OCI-LY3 (cell line): ENCODE data around the gene EVA1A.

Source experiments
- CTCF ChIP-seq: fragments of 200-600, 300-600 bp; sonication (generic); IDR thresholded peaks from 2 replicates; pipeline ENCODE4 v1.5.1; 2014; ENCODE audit warnings: antibody characterized with exemption, low read length, low read depth
- EZH2phosphoT487 ChIP-seq: fragments of 200-600 bp; shearing (Covaris generic); IDR thresholded peaks from 2 replicates; pipeline ENCODE4 v1.6.1; 2018; ENCODE audit warnings: antibody characterized with exemption, mixed run types, low read depth

- TF ChIP-seq CTCF (no peak), EZH2phosphoT487 (no peak)
Measured at GRCh38 chr2:75476761-75477160, 84.0 kb downstream of the EVA1A start.
